ENCODE measurements around the gene TCEA2. TPM values are rescaled to one million over a fixed set of nuclear protein-coding genes. Genes with fewer than 3 reads are reported as not detected.

The TCEA2 gene
- total and polyA plus RNA-seq, 2 of the 13 experiments (the other 11 are each of a cell fraction or from before 2014, with no cell fraction given): 28.1 to 33.7 TPM

DNA sequence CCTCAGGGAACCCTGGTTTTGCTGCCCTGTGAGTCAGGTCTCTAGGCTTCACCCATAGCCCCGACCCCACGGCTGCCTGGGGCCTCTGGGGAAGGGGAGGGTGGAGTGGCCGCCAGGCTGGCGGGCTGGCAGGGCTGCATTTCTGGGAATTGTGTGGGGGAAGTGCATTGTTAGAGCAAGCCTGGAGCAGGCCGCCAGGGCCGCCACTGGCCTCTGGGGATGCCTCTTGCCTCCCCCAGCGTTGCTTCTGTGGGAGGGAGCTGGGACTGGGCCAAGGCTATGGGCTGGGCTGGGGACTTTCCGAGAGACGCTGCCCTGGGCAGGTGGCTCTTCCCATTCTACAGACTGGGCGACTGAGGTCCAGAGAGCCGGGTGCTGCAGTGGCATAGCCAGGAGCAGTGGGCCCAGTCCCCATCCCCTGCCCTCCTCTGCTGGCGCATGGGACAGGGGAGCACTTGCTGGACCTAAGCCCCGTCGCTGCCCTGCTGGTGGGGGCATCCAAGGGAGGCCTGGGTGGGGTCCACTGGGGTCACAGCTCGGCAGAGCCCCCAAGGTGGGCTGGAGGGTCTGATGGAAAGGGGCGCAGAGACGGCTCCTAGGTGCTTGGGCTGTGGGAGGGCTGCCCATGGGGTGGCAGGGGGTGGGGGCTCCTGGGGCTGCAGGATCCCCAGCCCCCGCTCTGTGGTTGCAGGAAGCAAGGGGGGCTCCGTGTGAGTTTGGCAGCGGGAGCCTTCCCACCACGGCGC, 6.9 kb upstream of the TCEA2 start (continued):
- TF ChIP-seq, protein P1, sequence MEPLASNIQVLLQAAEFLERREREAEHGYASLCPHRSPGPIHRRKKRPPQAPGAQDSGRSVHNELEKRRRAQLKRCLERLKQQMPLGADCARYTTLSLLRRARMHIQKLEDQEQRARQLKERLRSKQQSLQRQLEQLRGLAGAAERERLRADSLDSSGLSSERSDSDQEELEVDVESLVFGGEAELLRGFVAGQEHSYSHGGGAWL (CRISPR knock-in tag; IDR thresholded peaks at IDR 0.05): peak; percentile 84
- TF ChIP-seq, protein P2, sequence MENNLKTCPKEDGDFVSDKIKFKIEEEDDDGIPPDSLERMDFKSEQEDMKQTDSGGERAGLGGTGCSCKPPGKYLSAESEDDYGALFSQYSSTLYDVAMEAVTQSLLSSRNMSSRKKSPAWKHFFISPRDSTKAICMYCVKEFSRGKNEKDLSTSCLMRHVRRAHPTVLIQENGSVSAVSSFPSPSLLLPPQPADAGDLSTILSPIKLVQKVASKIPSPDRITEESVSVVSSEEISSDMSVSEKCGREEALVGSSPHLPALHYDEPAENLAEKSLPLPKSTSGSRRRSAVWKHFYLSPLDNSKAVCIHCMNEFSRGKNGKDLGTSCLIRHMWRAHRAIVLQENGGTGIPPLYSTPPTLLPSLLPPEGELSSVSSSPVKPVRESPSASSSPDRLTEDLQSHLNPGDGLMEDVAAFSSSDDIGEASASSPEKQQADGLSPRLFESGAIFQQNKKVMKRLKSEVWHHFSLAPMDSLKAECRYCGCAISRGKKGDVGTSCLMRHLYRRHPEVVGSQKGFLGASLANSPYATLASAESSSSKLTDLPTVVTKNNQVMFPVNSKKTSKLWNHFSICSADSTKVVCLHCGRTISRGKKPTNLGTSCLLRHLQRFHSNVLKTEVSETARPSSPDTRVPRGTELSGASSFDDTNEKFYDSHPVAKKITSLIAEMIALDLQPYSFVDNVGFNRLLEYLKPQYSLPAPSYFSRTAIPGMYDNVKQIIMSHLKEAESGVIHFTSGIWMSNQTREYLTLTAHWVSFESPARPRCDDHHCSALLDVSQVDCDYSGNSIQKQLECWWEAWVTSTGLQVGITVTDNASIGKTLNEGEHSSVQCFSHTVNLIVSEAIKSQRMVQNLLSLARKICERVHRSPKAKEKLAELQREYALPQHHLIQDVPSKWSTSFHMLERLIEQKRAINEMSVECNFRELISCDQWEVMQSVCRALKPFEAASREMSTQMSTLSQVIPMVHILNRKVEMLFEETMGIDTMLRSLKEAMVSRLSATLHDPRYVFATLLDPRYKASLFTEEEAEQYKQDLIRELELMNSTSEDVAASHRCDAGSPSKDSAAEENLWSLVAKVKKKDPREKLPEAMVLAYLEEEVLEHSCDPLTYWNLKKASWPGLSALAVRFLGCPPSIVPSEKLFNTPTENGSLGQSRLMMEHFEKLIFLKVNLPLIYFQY (CRISPR knock-in tag; IDR thresholded peaks at IDR 0.05; ENCODE audit: borderline replicate concordance): peak; percentile 81
- TF ChIP-seq SP1 (IDR thresholded peaks at IDR 0.05) (no peak), SP1 (CRISPR knock-in tag; IDR thresholded peaks at IDR 0.05) (peak; percentile 57), ZNF235 (CRISPR knock-in tag; IDR thresholded peaks at IDR 0.05; ENCODE audit: borderline replicate concordance) (0 out of 2 replicates have a peak, but pooled peaks have one; percentile 28), ZNF124 (CRISPR knock-in tag; IDR thresholded peaks at IDR 0.05) (no peak), FOSL1 (CRISPR knock-in tag; IDR thresholded peaks at IDR 0.05; ENCODE audit: borderline replicate concordance) (no peak), ZNF44 (CRISPR knock-in tag; IDR thresholded peaks at IDR 0.05) (no peak), MED1 (CRISPR knock-in tag; IDR thresholded peaks at IDR 0.05) (peak; percentile 61; the same call in 1 of the 2 replicates), HMGA1 (CRISPR knock-in tag; conservative IDR thresholded peaks at IDR 0.05) (no peak), FIP1L1 (IDR thresholded peaks at IDR 0.05; ENCODE audit: borderline replicate concordance, insufficient read depth, low read depth, low read length) (no peak), ARID2 (CRISPR knock-in tag; IDR thresholded peaks at IDR 0.05; ENCODE audit: borderline replicate concordance) (peak; percentile 23; the same call in 1 of the 2 replicates), NFKBIZ (CRISPR knock-in tag; IDR thresholded peaks at IDR 0.05) (peak; percentile 34; the same call in 1 of the 2 replicates), KAT7 (CRISPR knock-in tag; IDR thresholded peaks at IDR 0.05; ENCODE audit: borderline replicate concordance) (0 out of 2 replicates have a peak, but pooled peaks have one; percentile 8), RBFOX2 (IDR thresholded peaks at IDR 0.05; ENCODE audit: low read depth, low read length) (peak; percentile 71), ZNF850 (CRISPR knock-in tag; conservative IDR thresholded peaks at IDR 0.05) (no peak)
- TF ChIP-seq, protein P3, sequence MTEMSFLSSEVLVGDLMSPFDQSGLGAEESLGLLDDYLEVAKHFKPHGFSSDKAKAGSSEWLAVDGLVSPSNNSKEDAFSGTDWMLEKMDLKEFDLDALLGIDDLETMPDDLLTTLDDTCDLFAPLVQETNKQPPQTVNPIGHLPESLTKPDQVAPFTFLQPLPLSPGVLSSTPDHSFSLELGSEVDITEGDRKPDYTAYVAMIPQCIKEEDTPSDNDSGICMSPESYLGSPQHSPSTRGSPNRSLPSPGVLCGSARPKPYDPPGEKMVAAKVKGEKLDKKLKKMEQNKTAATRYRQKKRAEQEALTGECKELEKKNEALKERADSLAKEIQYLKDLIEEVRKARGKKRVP (CRISPR knock-in tag; IDR thresholded peaks at IDR 0.05): no peak
- TF ChIP-seq, protein P4, sequence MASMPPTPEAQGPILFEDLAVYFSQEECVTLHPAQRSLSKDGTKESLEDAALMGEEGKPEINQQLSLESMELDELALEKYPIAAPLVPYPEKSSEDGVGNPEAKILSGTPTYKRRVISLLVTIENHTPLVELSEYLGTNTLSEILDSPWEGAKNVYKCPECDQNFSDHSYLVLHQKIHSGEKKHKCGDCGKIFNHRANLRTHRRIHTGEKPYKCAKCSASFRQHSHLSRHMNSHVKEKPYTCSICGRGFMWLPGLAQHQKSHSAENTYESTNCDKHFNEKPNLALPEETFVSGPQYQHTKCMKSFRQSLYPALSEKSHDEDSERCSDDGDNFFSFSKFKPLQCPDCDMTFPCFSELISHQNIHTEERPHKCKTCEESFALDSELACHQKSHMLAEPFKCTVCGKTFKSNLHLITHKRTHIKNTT (CRISPR knock-in tag; IDR thresholded peaks at IDR 0.05): no peak
- TF ChIP-seq, protein P5, sequence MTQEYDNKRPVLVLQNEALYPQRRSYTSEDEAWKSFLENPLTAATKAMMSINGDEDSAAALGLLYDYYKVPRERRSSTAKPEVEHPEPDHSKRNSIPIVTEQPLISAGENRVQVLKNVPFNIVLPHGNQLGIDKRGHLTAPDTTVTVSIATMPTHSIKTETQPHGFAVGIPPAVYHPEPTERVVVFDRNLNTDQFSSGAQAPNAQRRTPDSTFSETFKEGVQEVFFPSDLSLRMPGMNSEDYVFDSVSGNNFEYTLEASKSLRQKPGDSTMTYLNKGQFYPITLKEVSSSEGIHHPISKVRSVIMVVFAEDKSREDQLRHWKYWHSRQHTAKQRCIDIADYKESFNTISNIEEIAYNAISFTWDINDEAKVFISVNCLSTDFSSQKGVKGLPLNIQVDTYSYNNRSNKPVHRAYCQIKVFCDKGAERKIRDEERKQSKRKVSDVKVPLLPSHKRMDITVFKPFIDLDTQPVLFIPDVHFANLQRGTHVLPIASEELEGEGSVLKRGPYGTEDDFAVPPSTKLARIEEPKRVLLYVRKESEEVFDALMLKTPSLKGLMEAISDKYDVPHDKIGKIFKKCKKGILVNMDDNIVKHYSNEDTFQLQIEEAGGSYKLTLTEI (CRISPR knock-in tag; conservative IDR thresholded peaks at IDR 0.05): no peak
